Activated CD4-positive, alpha-beta memory T cell treated with anti-CD3 and anti-CD28 coated beads for 36 hours (primary cell): ENCODE measurements around the gene ZNF407. TPM values are rescaled to one million over a fixed set of nuclear protein-coding genes. Genes with fewer than 3 reads are reported as not detected.

Experiments used
- CTCF ChIA-PET: fragments of 350-600 bp; sonication (Branson Sonifier 250); formaldehyde crosslinking; loops from one replicate; lab custom pipeline; 2021; ENCODE audit warnings: antibody characterized with exemption, inconsistent platforms; lab: Charles Lee
- POLR2A ChIA-PET: fragments of 350-600 bp; sonication (Branson Sonifier 250); formaldehyde crosslinking; loops from one replicate; lab custom pipeline; 2021; ENCODE audit warnings: antibody characterized with exemption; lab: Charles Lee
- DNase-seq: peaks from one replicate; pipeline ENCODE4 v3.0.0-alpha.2; 2020
- H3K27ac Mint-ChIP-seq: one replicate; pipeline ENCODE4 v1.8.0; 2021; ENCODE audit warnings: mixed read lengths
- H3K27me3 Mint-ChIP-seq: one replicate; pipeline ENCODE4 v1.8.0; 2021; ENCODE audit warnings: mixed read lengths
- H3K36me3 Mint-ChIP-seq: one replicate; pipeline ENCODE4 v1.8.0; 2021; ENCODE audit warnings: mixed read lengths
- H3K4me1 Mint-ChIP-seq: one replicate; pipeline ENCODE4 v1.8.0; 2021; ENCODE audit warnings: low read depth, mixed read lengths
- H3K4me3 Mint-ChIP-seq: one replicate; pipeline ENCODE4 v1.8.0; 2021; ENCODE audit warnings: mild to moderate bottlenecking, mixed read lengths
- H3K9me3 Mint-ChIP-seq: one replicate; pipeline ENCODE4 v1.8.0; 2021; ENCODE audit warnings: mixed read lengths
- intact Hi-C: fragments of 100-400 bp; cut with micrococcal nuclease; formaldehyde crosslinking; loops from one replicate; pipeline ENCODE4 v1.15.1; 2023
- total RNA-seq, 2 experiments: library from RNA; stranded (reverse); gene quantifications; one replicate each; pipeline ENCODE4 v1.2.3, GENCODE V29; 2021

The ZNF407 gene
- total RNA-seq, 2 experiments from 2014 or later = 10.0 to 10.5 TPM

DNA sequence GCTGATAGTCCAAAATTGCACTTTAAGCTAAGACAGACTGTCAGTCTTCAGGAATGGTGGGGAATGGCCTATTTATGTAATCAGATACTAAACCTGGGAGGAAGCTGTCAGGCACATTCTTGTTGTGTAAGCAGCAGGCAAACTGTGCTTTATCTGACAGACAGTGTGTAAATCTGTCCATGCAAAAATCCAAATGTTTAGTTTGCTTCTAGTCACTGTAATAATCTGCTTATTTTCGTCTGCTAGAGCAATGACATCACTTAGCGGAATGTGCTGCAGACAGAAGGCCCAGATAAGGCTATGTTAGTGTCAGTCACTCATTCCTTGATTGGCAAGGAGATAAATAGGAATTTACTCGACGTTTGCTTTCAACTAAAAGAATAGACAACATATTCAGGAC is 263.5 kb downstream of the ZNF407 start:
- intact Hi-C loops = no loop called here
- Mint-ChIP-seq H3K27me3 (no peaks in the 10 kb centered on the region), H3K4me3 (no peak overlapping the region), H3K4me1 (peaks cover 3% of the 10 kb centered on the region), H3K36me3 (peaks cover 2% of the 10 kb centered on the region), H3K27ac (no peak overlapping the region), H3K9me3 (no peaks in the 10 kb centered on the region)
- ChIA-PET POLR2A (no interaction called here), CTCF (no interaction called here)
- no peak for DNase-seq

DNA sequence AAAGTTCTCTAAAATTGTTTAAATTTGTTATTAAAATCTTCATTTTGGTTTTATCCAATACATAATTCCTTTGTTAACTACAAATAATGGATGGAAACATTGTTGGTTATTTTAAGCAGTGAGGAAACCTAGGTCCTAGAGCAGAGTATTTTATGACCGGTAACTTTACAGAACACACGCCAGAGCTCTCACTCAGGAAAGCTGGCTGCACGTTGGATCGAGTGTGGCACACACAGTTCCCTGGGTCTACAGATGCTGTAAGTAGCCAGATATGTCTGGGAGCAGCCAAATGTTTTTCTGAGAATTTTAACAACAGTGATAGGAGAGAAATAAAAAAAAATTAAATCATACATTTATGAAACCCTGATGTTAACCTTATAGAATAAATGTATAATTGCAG is 264.4 kb downstream of the ZNF407 start:
- no peak overlapping the region for H3K4me3 Mint-ChIP-seq
- intact Hi-C loops = no loop called here
- no peak for DNase-seq
- no peaks in the 10 kb centered on the region for H3K9me3 Mint-ChIP-seq
- CTCF ChIA-PET = no interaction called here
- POLR2A ChIA-PET = no interaction called here
- peaks cover 3% of the 10 kb centered on the region for H3K4me1 Mint-ChIP-seq
- H3K36me3 Mint-ChIP-seq = peaks cover 2% of the 10 kb centered on the region
- no peaks in the 10 kb centered on the region for H3K27me3 Mint-ChIP-seq
- H3K27ac Mint-ChIP-seq = no peak overlapping the region

DNA sequence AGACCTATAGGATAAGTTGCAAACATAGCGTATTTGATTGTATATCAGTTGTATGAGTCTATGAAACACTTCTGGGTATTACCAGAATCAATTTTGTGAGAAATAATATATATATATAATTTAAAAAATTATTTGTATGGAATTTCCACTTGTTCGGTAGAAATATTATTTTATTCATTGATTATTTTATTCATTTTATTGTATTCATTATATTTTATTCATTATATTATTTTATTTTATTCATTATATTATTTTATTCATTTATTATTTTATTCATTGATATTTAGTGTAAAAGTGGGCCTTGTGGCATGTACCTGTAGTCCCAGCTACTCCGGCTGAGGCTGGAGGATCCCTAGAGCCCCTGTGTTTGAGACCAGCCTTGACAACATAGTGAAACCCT is 268.9 kb downstream of the ZNF407 start:
- H3K27ac Mint-ChIP-seq = no peak overlapping the region
- CTCF ChIA-PET = no interaction called here
- no peak overlapping the region for H3K4me3 Mint-ChIP-seq
- no peak for DNase-seq
- intact Hi-C loops = no loop called here
- peaks cover 6% of the 10 kb centered on the region for H3K4me1 Mint-ChIP-seq
- H3K36me3 Mint-ChIP-seq = peaks cover 2% of the 10 kb centered on the region
- no peaks in the 10 kb centered on the region for H3K27me3 Mint-ChIP-seq
- POLR2A ChIA-PET = no interaction called here
- no peaks in the 10 kb centered on the region for H3K9me3 Mint-ChIP-seq

DNA sequence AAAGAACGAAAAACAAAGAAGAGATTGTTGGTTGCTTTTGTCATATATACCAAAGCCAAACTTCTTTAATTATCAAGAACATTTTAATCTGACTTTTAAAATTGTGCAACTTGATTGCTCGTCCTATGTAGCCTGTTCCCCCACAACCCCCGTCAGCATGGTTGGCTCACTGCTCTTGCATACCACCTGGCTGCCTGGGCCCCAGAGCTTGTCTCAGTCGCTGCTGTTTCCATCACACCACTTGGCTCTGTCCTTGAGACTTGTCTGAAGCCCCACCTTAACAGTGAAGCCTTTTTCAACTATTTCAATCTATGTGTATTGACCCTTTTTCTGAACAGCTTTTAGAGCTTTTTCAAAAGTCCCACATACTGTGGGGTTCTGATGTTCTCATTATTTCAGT is 270.8 kb downstream of the ZNF407 start:
- ChIA-PET POLR2A (no interaction called here), CTCF (no interaction called here)
- intact Hi-C loops = no loop called here
- Mint-ChIP-seq H3K27me3 (no peaks in the 10 kb centered on the region), H3K9me3 (no peaks in the 10 kb centered on the region), H3K27ac (no peak overlapping the region), H3K4me1 (peaks cover 6% of the 10 kb centered on the region), H3K4me3 (no peak overlapping the region), H3K36me3 (no peaks in the 10 kb centered on the region)
- DNase-seq = no peak

DNA sequence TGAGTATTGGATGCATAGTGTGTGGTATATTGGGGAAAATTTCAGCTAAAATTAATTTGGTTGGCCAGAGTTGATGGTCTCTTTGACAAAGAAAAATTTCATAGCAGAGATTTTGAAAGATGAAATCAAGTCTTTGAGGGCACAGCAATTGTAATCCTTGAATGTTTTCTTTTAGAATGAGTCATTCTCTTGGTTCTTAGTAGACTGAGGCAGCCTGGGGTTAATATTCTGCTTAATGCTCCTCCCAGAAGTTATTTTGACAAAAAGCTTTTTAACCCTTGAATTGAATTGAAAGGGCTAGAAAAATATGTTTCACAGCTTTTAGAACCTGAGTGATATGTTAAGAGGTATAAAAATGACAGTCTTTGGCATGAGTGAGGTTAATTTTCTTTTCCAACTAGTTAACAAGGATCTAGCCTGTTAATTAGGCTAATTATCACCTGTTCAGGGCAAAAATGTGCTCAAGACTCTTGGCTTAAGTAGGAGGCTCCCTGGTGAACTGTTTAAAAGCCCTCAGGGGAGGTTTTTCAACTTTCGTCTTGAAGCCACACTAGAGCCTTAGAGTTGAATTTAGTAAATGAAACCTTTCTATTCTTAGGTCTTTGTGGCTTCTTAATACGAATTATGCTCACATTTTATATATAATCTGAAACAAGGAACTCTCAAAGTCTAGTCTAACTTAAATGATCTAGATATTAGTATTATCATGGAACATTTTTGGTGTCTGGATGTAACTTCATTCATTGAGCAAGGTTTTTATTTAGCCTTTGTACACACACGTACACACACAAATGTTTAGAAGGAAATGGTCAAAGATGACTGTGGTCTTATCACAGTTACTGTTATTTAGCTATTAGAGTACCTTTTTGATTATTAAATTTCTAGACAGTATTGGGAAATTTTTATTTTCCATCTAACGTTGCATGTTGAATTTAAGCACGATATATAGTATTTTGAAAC is 272.5 kb downstream of the ZNF407 start:
- Mint-ChIP-seq H3K36me3 (no peaks in the 10 kb centered on the region), H3K4me3 (no peak overlapping the region), H3K9me3 (no peaks in the 10 kb centered on the region), H3K4me1 (peaks cover 3% of the 10 kb centered on the region), H3K27me3 (no peaks in the 10 kb centered on the region), H3K27ac (no peak overlapping the region)
- no peak for DNase-seq
- ChIA-PET POLR2A (no interaction called here), CTCF (no interaction called here)
- intact Hi-C loops = no loop called here

DNA sequence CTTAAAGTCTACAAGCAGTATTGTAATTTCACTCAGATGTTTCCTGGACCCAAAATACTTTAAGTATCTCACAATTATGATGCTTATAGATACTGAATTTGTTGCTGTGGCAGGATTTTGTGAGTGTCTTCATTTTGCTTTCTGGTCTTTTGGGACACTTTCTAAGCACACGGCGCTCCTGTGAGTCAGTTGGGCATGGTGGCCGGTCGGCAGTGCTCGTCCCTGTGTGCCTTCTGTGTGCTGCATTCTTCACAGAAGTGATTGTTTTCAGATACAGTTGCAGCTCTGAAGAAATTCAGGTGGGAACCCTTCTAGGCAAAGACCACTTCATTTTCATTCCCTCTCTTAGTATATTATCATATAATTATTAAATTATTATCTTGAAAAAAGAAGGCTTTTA is 273.3 kb downstream of the ZNF407 start:
- H3K4me3 Mint-ChIP-seq = no peak overlapping the region
- H3K27me3 Mint-ChIP-seq = no peaks in the 10 kb centered on the region
- H3K4me1 Mint-ChIP-seq = peaks cover 3% of the 10 kb centered on the region
- H3K9me3 Mint-ChIP-seq = no peaks in the 10 kb centered on the region
- ChIA-PET CTCF (no interaction called here), POLR2A (no interaction called here)
- intact Hi-C loops = no loop called here
- H3K27ac Mint-ChIP-seq = no peak overlapping the region
- no peaks in the 10 kb centered on the region for H3K36me3 Mint-ChIP-seq
- DNase-seq = no peak

DNA sequence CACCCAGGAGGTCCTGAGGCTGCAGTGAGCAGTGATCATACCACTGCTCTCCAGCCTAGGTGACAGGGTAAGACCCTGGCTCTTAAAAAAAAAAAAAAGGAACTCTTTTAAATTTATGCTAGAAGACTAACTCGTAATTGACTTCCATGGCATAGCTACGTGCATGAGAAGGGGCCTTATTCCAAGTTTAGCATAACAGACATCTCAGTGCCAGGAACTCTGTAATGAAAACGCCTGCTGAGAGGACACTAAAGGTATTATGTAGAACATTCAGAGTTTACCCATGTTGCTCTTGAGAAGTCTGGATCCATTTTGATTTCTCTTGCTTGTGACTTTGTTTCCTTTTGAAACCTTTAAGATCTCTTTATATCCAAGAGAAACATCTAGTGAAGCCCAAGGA is 276.0 kb downstream of the ZNF407 start:
- intact Hi-C loops = no loop called here
- Mint-ChIP-seq H3K9me3 (no peaks in the 10 kb centered on the region), H3K27me3 (no peaks in the 10 kb centered on the region), H3K27ac (no peak overlapping the region), H3K36me3 (no peaks in the 10 kb centered on the region), H3K4me3 (no peak overlapping the region), H3K4me1 (peaks cover 3% of the 10 kb centered on the region)
- CTCF ChIA-PET = no interaction called here
- POLR2A ChIA-PET = interaction anchor here (0.7 kb wide), 1 partner anchor 25 kb away, joined by 4 read pairs; no protein-coding TSS in a partner anchor
- DNase-seq = no peak

DNA sequence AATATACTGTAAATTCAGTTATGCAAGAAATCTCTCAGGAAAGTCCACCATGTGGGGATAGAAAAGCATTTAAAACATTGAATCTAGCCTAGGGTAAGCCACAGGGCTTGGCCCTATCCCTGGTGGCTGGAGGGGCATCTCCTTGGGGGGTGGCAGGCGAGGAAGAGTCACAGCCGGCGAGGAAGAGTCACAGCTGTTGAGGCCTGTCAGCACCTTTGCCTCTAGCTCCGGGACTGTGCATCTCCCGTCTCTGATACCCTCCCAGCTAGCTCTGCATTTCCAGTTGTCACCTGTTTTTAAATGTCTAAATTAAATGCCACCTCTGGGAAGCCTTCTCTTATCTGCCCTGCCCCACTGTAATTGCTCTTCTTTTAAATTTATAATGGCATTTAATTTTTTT is 276.7 kb downstream of the ZNF407 start:
- H3K27ac Mint-ChIP-seq = no peak overlapping the region
- H3K4me1 Mint-ChIP-seq = peaks cover 3% of the 10 kb centered on the region
- CTCF ChIA-PET = no interaction called here
- POLR2A ChIA-PET = no interaction called here
- no peaks in the 10 kb centered on the region for H3K9me3 Mint-ChIP-seq
- intact Hi-C loops = no loop called here
- DNase-seq = no peak
- no peak overlapping the region for H3K4me3 Mint-ChIP-seq
- no peaks in the 10 kb centered on the region for H3K36me3 Mint-ChIP-seq
- H3K27me3 Mint-ChIP-seq = no peaks in the 10 kb centered on the region

DNA sequence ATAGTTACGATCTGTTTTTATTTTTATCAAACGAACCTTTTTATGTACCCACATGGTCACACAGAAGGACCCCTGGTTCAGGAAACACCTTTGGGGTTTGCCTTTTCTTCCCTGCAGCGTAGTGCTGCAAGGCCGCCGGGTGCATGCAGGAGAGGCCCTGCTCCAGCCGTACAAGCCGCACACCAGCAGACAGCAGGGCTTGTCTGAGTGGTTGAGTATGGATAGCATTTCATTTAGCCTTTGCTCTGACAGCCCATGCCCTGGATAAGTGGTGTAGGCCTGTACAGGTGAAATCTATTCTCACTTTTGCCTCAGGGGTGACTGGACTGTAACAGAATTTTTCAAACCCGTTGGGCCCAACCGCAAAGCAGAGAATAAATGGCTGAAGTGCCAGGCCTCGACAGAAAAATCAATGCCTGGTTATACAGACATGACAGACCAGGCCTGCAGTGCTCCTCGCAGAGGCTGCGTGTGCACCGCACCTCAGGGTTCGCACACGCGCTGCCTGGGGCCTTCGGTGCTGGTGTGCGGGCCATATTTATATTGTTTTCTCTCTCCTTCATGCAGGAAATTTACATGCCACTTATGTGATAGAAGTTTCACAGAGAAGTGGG is 279.1 kb downstream of the ZNF407 start:
- no peaks in the 10 kb centered on the region for H3K27me3 Mint-ChIP-seq
- no peaks in the 10 kb centered on the region for H3K4me1 Mint-ChIP-seq
- CTCF ChIA-PET = no interaction called here
- intact Hi-C loops = no loop called here
- H3K36me3 Mint-ChIP-seq = peaks cover 12% of the 10 kb centered on the region
- no peak overlapping the region for H3K27ac Mint-ChIP-seq
- POLR2A ChIA-PET = no interaction called here
- no peak overlapping the region for H3K4me3 Mint-ChIP-seq
- no peak for DNase-seq
- no peaks in the 10 kb centered on the region for H3K9me3 Mint-ChIP-seq

DNA sequence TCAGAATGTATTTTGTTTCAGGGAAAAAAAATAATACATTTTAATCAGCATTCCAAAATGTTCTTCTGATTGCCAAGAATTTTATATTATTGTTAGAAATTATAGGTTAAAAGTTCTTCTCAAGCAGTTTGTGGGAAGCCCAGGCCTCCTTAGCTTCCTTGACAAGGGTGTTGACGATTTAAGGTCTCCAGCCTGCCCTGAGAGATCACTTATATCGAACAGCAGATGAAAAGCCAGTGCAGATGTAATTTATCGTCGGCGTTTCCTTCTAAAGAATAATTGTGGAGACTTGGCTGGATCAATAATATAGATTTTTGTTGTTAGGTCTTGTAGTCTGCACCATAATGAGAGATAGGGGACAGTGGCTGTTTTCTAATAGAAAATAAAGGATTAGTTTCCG is 280.6 kb downstream of the ZNF407 start:
- DNase-seq = no peak
- Mint-ChIP-seq H3K36me3 (peaks cover 17% of the 10 kb centered on the region), H3K27me3 (no peaks in the 10 kb centered on the region), H3K9me3 (no peaks in the 10 kb centered on the region), H3K4me1 (no peaks in the 10 kb centered on the region), H3K4me3 (no peak overlapping the region), H3K27ac (no peak overlapping the region)
- POLR2A ChIA-PET = no interaction called here
- intact Hi-C loops = no loop called here
- CTCF ChIA-PET = no interaction called here

DNA sequence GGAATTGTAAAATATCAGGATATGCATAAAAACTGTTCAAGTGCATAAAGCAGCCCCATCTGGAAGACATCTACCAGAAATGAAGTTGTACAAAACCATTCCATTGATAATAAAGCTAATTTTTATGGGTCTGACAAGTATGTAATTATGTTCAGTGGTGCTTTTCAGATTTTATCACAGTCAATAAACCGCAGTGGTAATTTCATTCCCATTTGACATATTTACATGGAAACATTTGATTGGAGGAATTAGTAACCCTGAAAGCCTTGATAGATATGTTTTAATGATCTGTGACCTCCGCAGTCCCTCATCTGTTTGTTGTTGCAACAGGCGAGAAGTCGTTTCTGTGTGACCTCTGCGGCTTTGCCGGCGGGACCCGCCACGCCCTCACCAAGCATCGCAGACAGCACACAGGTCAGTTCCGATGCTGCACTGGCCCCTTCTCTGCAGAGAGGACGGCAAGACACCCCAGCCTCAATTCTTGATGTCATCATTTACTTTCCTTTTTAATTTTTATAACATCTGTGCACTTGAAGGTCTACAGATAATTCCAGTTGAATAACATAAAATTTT is 283.1 kb downstream of the ZNF407 start:
- no peaks in the 10 kb centered on the region for H3K27me3 Mint-ChIP-seq
- DNase-seq = no peak
- no peak overlapping the region for H3K4me3 Mint-ChIP-seq
- ChIA-PET POLR2A (no interaction called here), CTCF (no interaction called here)
- intact Hi-C loops = no loop called here
- no peaks in the 10 kb centered on the region for H3K9me3 Mint-ChIP-seq
- H3K4me1 Mint-ChIP-seq = no peaks in the 10 kb centered on the region
- peaks cover 19% of the 10 kb centered on the region for H3K36me3 Mint-ChIP-seq
- no peak overlapping the region for H3K27ac Mint-ChIP-seq

DNA sequence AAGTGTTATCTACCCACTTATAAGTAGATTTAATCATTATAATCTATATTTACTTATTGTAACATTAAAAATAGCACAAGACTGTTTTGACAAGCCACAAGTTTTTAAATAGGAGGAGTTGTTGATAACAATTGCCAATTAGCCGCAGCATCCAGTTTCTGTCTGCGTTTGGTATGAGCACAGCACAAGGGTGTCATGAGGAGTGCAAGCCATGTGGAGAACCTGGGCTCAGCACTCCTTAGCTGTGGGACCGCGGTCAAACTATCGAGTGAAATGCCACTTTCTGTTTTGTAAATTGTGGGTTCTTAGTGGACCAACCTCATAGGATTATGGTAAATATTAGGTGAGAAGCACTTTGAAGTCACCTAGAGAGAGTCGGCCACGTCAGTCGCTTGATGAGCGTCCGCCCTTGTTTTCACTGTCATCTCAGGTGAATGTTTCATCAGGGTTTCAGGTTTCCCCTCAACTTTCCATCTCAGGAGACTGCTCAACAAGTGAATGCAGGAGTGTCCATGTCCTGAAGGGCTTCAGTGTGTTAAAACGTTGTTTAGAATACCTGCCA is 294.5 kb downstream of the ZNF407 start:
- ChIA-PET CTCF (no interaction called here), POLR2A (no interaction called here)
- no peak for DNase-seq
- no peaks in the 10 kb centered on the region for H3K9me3 Mint-ChIP-seq
- H3K27me3 Mint-ChIP-seq = no peaks in the 10 kb centered on the region
- peaks cover 4% of the 10 kb centered on the region for H3K4me1 Mint-ChIP-seq
- intact Hi-C loops = loop anchor here (10.0 kb wide), 1 partner anchor 237 kb away; no protein-coding TSS in a partner anchor
- H3K36me3 Mint-ChIP-seq = peaks cover 4% of the 10 kb centered on the region
- H3K27ac Mint-ChIP-seq = no peak overlapping the region
- H3K4me3 Mint-ChIP-seq = no peak overlapping the region
